ENCODE measurements around the gene PDE8B. TPM values are rescaled to one million over a fixed set of nuclear protein-coding genes. Genes with fewer than 3 reads are reported as not detected.

Gene PDE8B
- total and polyA plus RNA-seq, 7 donors, result 0.23 to 11.3 (median 2.9) TPM

- H3K27ac ChIP-seq, result no peak overlapping the region
- intact Hi-C loops (cut with DNase I), result no loop called here
- H3K4me1 ChIP-seq, result no peaks in the 10 kb centered on the region
- no peaks in the 10 kb centered on the region for H3K36me3 ChIP-seq
- no peak for TF ChIP-seq POLR2A (IDR thresholded peaks at IDR 0.05)
- no peak for TF ChIP-seq POLR2AphosphoS5 (IDR thresholded peaks at IDR 0.05)
- no peak for TF ChIP-seq CTCF (IDR thresholded peaks at IDR 0.05)
- no peak for TF ChIP-seq EP300 (IDR thresholded peaks at IDR 0.05)
- 87 to 96% methylated on average over 4 of the region's 4 CpGs for WGBS, 2 donors
- H3K9me3 ChIP-seq, result no peaks in the 10 kb centered on the region
- no peak overlapping the region for H3K4me3 ChIP-seq
- H3K27me3 ChIP-seq, result no peaks in the 10 kb centered on the region
- no peak for DNase-seq
Observed at GRCh38 chr5:77223653-77224052, 13.2 kb downstream of the PDE8B start.

DNA sequence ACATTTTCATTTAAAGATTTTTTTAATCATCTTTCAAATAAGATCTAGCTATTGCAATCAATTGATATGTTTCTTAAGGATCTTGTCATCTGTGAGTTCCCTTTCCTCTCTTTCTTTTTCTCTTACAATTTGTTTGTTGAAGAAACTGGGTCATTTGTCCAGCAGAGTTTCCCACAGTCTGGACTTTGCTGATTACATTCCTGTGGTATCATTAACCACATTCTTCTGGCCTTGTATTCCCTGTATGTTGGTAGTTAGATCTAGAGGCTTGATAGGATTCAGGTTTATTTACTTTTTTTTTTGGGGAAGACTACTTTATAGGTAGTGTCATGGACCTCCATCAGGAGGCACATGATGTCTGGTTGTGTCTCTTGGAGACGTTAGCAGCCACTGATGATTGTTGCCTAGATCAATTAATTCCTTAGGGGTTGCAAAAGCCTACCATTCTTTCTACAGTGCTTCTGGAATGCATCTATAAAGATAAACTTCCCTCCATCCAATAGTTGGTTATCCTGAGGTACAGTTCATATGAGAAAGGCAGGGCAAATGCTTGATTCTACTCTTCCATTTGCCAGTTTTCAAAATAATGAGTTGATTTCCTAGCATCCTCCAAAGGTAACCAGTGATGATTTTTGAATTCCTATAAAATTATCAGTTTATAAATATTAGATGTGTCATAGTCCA, 14.3 kb downstream of the PDE8B start:
- H3K4me3 ChIP-seq, result no peak overlapping the region
- no peaks in the 10 kb centered on the region for H3K4me1 ChIP-seq
- no peak overlapping the region for H3K27ac ChIP-seq
- H3K27me3 ChIP-seq, result no peaks in the 10 kb centered on the region
- 45 to 51% methylated on average over 1 of the region's 1 CpG for whole genome bisulfite sequencing, 2 donors
- no peaks in the 10 kb centered on the region for H3K9me3 ChIP-seq
- DNase-seq, result no peak
- intact Hi-C loops (cut with DNase I), result no loop called here
- TF ChIP-seq CTCF (IDR thresholded peaks at IDR 0.05) (no peak), POLR2A (IDR thresholded peaks at IDR 0.05) (no peak), POLR2AphosphoS5 (IDR thresholded peaks at IDR 0.05) (no peak), EP300 (IDR thresholded peaks at IDR 0.05) (no peak)
- no peaks in the 10 kb centered on the region for H3K36me3 ChIP-seq

DNA sequence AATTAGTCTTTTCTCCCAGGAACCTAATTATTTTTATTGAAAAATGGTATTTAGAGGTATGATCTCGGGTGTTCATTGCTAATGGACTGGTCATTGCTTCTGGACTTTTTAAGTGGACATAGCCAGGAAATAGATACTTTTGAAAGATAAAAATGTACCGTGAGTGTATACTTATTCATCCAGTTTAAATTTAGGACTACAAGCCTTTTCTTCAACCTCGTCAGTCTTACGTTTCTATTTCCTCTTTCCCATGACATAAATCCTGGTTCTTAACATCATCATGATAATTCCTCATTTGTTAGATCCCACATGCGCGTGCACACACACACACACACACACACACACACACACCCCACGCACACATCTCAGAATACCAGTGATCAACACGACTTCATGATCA, 15.1 kb downstream of the PDE8B start:
- no peak for DNase-seq
- WGBS, 2 donors, result 67 to 78% methylated on average over 8 of the region's 8 CpGs
- Histone ChIP-seq H3K4me3 (no peak overlapping the region), H3K4me1 (no peaks in the 10 kb centered on the region), H3K27ac (no peak overlapping the region), H3K27me3 (no peaks in the 10 kb centered on the region), H3K9me3 (no peaks in the 10 kb centered on the region), H3K36me3 (no peaks in the 10 kb centered on the region)
- intact Hi-C loops (cut with DNase I), result no loop called here
- TF ChIP-seq POLR2AphosphoS5 (IDR thresholded peaks at IDR 0.05) (no peak), EP300 (IDR thresholded peaks at IDR 0.05) (no peak), POLR2A (IDR thresholded peaks at IDR 0.05) (no peak), CTCF (IDR thresholded peaks at IDR 0.05) (no peak)

- H3K4me3 ChIP-seq, result no peak overlapping the region
- H3K4me1 ChIP-seq, result no peaks in the 10 kb centered on the region
- no peaks in the 10 kb centered on the region for H3K9me3 ChIP-seq
- WGBS, 2 donors, result 82 to 90% methylated on average over 4 of the region's 4 CpGs
- TF ChIP-seq EP300 (IDR thresholded peaks at IDR 0.05) (no peak), CTCF (IDR thresholded peaks at IDR 0.05) (no peak), POLR2A (IDR thresholded peaks at IDR 0.05) (no peak), POLR2AphosphoS5 (IDR thresholded peaks at IDR 0.05) (no peak)
- no peak overlapping the region for H3K27ac ChIP-seq
- H3K36me3 ChIP-seq, result no peaks in the 10 kb centered on the region
- DNase-seq, result no peak
- intact Hi-C loops (cut with DNase I), result no loop called here
- H3K27me3 ChIP-seq, result no peaks in the 10 kb centered on the region
Observed at GRCh38 chr5:77229887-77230286, 19.4 kb downstream of the PDE8B start.

All from sigmoid colon (tissue), 7 donors.